ENCODE measurements around the gene LHX4.

The LHX4 gene

DNA sequence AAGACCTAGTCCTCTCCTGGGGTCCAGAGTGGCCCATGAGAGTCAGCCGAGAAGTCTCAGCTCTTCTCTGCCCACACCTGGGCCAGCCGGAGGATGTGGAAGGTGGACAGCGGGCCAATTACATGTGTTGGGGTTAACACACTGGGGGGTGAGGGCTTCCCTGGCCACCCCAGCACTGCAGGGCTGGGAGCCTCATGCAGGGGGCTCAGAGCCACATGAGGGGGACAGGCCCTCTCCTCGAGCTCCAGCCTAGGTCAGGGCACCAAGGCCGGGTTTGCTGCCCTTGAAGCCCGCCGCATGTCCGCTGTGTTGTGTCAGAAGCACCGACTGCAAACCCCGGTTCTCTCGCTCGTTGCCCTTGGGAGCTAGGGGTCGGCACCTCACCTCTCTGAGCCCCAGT is 30.5 kb downstream of the LHX4 start:
- no peak for DNase-seq

DNA sequence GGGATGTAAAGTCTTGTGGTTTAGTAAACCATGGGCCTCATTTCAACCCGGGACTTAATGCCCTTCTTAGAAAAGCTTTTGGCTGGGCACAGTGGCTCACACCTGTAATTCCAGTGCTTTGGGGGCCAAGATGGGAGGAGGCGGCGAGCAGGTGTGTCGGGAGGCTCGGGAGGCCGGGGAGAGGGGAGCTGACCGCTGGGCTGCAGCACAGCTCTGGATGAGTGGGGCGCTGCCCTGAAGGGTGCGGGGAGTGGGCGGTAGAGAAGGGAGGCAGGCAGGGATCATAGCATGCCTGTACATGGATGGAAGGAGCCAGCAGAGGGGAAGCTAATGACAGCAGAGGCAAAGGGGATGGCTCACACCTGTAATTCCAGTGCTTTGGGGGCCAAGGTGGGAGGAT is 31.0 kb downstream of the LHX4 start:
- no peak for DNase-seq

GRCh38 chr1:180261524-180262155 is 31.6 kb downstream of the LHX4 start:
- no peak for DNase-seq

DNA sequence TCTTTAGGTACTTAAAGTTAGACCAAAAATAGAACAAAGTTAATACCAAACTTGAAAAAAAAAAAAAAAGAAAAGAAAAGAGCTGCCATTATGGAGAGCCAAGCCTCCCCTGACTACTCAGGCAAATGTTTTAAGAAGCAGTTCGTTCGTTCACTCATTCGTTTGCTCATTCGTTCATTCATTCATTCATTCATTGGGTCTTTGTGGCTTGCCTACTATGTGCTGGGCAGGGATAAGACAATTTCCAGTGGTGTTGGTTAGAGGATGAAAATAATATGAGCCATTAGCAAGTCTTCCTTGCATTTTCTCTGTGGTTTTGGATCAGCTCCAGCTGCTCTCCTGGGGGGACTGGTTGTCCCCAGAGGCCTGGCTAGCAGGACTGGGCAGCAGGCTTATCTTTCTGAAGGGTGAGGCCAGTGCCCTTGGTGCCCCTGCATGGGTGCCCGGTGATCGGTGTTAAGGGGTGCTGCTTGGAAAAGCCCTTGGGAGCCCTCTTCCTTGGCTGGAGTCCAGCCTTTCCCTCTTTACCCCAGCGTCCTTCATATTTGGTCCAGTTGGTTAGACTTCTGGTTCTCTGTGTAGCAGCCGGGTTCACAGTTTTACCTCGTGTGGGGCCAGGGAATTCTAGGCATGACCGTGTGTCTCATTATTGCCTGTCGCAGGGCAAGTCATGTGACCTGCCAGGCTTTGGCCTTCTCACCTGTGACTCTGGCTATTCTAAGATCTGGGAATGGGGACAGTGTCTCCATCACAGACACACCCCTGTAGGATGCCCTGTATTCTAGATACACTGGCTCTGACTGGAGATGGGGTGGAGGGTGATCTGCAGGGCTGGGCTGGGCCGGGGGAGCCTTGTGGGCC is 32.8 kb downstream of the LHX4 start:
- DNase-seq = no peak

GRCh38 chr1:180264595-180264994 is 34.5 kb downstream of the LHX4 start:
- DNase-seq = no peak

DNA sequence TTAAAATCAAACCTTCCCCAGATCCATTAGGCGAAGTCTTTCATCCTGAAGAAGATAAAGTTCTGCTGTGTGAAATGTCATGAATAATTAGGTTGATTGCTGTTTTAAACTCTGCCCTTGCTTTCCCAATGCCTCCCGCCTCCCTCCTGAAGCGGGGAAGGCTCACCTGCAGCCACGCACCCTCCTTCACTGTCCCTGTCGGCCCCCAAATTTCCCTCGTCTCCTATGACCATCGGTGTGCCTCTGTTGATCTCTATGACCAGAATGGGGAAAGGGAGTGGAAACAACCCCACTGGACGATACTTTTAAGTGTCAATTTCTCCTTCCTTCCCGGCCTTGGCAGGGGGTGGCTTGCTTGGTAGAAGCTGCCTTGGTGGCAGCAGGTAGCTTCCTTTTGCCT is 35.1 kb downstream of the LHX4 start:
- DNase-seq = no peak

GRCh38 chr1:180265871-180266270 is 35.8 kb downstream of the LHX4 start:
- DNase-seq = no peak

- no peak for DNase-seq
Measured at GRCh38 chr1:180266275-180267210, 36.5 kb downstream of the LHX4 start.

DNA sequence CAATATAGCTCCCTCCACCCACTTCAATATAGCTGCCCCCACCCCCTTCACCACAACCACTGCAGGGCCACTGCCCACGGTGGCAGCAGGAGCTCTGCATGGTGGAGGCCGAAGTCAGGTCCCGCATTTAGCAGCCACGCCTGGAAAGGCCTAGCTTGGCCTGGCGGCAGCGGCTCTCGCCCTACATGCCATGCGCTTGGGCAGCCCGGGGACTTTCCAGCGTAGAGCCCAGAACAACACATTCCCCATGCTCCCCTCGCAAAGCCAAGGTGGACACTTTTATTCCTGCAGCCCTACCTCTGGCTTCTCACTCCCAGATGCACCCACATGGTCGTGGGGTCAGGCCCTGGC is 37.1 kb downstream of the LHX4 start:
- DNase-seq = no peak

GRCh38 chr1:180267761-180268555 is 37.9 kb downstream of the LHX4 start:
- no peak for DNase-seq

GRCh38 chr1:180268556-180269075 is 38.6 kb downstream of the LHX4 start:
- DNase-seq = no peak

DNA sequence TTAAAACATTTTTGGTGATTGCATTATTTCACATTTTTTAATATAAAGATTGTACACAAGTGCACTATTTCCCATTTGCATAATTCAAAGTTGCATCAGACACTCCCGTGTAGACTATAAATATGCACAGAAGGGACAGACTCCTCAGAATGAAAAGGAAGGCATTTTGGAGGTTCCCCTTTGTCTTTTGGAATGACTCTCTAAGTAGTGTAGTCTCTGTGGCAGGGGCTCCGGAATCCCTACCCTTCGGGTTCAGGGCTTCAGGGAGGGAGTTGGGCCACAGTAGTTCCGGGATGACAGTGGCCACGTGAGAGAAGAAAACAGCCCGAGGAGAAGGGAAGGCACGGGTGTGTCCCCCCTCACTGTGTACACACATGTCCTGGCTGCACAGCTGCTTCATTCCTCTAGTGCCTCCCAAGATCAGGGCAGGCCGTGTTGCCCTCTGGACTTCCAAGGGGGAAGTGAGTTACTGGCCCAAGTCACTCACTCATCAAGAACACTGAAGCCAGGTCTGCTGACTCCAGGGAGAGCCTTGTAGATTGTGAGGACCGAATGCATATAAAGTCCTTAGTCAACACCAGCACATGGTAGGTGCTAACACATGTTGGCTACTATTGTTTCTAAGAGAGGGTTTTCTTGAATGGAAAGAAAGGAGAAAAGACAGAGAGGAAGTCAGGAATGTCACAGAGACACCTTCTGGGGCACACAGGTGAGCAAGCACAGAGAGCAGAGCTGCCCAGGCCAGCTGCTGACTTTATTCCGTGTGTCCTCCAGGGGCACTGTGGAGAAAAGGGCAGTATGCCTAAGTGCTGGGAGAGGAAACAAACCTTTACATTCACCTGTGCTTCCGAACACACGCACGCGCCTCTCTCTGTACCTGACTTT is 39.8 kb downstream of the LHX4 start:
- DNase-seq = no peak

- no peak for DNase-seq
Measured at GRCh38 chr1:180270530-180271271, 40.6 kb downstream of the LHX4 start.

GRCh38 chr1:180271272-180272255 is 41.5 kb downstream of the LHX4 start:
- DNase-seq = no peak

GRCh38 chr1:180272395-180272794 is 42.3 kb downstream of the LHX4 start:
- no peak for DNase-seq

GRCh38 chr1:180273066-180273465 is 43.0 kb downstream of the LHX4 start:
- DNase-seq = no peak

DNA sequence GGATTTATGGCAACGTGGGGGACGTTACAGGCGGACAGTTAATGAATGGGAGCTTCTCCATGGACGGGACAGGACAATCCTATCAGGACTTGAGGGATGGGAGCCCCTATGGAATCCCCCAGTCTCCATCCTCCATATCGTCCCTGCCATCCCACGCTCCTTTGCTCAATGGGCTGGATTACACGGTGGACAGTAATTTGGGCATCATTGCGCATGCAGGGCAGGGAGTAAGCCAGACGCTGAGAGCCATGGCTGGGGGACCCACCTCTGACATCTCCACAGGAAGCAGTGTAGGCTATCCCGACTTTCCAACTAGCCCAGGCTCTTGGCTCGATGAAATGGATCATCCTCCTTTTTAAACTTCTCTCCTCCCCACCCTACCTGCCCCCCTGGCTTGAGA is 44.2 kb downstream of the LHX4 start:
- no peak for DNase-seq

- no peak for DNase-seq
Measured at GRCh38 chr1:180275726-180276125, 45.7 kb downstream of the LHX4 start.

DNA sequence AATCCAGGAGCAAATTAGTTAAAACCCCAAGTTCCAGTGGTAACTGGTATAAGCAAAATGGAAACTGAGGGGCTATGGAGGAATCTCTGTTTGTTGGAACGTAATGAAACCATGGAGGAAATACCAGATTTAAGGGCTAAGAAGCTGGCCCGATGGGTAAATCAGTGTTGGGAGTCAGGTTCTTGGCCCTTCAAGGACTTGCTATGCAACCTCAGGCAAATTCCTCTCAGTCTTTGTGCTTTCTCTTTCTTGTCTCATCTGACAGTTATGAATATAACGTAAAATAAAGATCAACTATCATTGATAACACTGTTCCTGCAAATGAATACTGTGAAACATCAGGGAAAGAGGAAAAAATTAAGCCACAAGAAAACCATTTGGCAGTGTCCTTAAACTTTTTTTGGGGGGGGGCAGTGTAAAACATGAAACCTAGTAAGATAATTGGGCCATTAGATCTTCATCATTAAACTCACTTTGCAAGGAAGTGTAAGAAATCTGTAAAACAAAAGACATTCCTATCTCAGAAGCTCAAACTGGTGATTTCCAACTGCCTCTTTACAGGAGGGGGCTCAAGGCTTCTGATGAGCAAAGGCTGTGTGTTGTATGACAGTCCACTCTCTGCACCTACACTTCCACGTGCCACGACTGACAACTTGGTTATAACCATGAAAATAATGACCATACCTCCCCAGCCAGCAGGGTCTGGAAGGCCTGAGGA is 47.6 kb downstream of the LHX4 start:
- DNase-seq = no peak
